ES-I3 (cell line): ENCODE results near the gene PIGC.
A peak's percentile ranks its signal among the peaks of the same experiment; 100 is the strongest.

Source experiments
- H3K36me3 ChIP-seq: 2 replicates; pipeline ENCODE4 v1.6.1; 2013; ENCODE audit warnings: mild to moderate bottlenecking, low read length, control low read depth, moderate library complexity; ENCODE audit not compliant: insufficient read depth
- H3K4me1 ChIP-seq: 2 replicates; pipeline ENCODE4 v1.6.1; 2013; ENCODE audit warnings: mild to moderate bottlenecking, control low read depth, low read length; ENCODE audit not compliant: insufficient read depth
- H3K9ac ChIP-seq: 2 replicates; pipeline ENCODE4 v1.6.1; 2013; ENCODE audit warnings: low read depth, mild to moderate bottlenecking, low read length, moderate library complexity
- H3K9me3 ChIP-seq: 2 replicates; pipeline ENCODE4 v1.6.1; 2013; ENCODE audit warnings: mild to moderate bottlenecking, low read length, moderate library complexity; ENCODE audit not compliant: control insufficient read depth, insufficient read depth

Gene PIGC

DNA sequence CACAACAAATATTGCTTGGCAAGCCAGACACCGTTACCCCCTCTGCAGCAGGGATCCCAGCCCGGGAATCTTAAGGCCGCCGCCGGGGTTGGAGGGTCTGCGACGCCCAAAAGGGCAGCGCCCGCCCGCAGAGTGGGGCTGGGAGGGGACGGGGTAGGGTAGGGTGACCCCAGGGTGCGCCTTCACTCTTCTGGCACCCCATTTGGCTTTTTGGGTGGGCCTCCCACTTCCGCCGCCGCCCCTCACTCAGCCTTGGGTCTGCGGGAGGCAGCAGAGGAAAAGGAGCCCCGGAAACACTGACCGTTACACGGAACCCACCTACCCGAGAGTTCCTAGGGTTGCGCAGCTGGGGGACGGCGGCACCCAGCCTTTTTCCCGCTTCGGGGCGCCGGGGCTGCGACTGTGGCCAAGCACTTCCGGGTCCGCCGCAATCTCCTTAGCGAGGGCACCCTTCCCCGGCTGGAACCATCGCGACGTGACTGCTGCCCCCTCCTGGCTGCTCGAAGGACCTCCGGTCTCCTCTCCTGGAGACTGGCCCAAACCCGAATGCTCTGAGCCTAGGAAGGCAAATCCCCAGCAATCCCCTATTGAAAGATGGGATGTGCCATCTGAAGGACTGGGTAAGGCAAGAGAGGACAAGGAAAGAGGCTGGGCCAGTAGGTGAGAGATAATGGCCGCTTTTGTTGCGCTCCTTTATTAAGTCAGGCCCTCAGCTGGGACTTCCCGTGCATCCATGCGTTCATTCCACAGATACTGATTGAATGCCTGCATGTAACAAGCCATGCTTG lies at the start of gene PIGC:
PIGC (minus strand) TSS at position 404 of the 788 bp plus-strand sequence. CDS start 1,447 bp downstream, outside the sequence.
- Histone ChIP-seq H3K36me3 (no peaks in the 10 kb centered on the region; the same call in 1 of the 2 replicates), H3K4me1 (peaks cover 3% of the 10 kb centered on the region; the same call in 1 of the 2 replicates), H3K9ac (peak within 1 kb of the TSS; percentile 87), H3K9me3 (no peaks in the 10 kb centered on the region)

GRCh38 chr1:172492421-172492820 lies 48.6 kb upstream of the PIGC start:
- no peak overlapping the region for H3K9ac ChIP-seq
- peaks cover 5% of the 10 kb centered on the region; the same call in 1 of the 2 replicates for H3K4me1 ChIP-seq
- H3K9me3 ChIP-seq, result no peaks in the 10 kb centered on the region
- no peaks in the 10 kb centered on the region for H3K36me3 ChIP-seq

GRCh38 chr1:172489847-172490246 lies 46.0 kb upstream of the PIGC start:
- no peak overlapping the region for H3K9ac ChIP-seq
- no peaks in the 10 kb centered on the region for H3K4me1 ChIP-seq
- H3K9me3 ChIP-seq, result no peaks in the 10 kb centered on the region
- no peaks in the 10 kb centered on the region for H3K36me3 ChIP-seq

DNA sequence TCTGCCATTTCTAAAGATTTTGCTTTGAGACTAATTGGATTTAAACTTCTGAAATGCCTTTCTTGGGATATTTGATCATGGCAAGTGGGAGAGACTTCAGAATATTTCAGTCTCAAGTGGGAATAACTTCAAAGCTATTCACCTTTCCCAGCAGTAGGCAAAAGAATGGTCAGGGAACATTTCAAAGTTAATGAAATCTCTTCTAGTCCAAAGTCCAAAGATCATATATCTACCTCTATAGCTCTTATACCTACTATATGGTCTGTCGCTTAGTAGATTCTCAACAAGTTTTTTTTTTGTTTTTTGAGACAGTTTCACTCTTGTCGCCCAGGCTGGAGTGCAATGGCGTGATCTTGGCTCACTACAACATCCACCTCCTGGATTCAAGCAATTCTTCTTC lies 44.5 kb upstream of the PIGC start:
- H3K9me3 ChIP-seq, result no peaks in the 10 kb centered on the region
- H3K9ac ChIP-seq, result no peak overlapping the region
- no peaks in the 10 kb centered on the region for H3K36me3 ChIP-seq
- H3K4me1 ChIP-seq, result no peaks in the 10 kb centered on the region

GRCh38 chr1:172487550-172487949 lies 43.7 kb upstream of the PIGC start:
- Histone ChIP-seq H3K9ac (no peak overlapping the region), H3K36me3 (no peaks in the 10 kb centered on the region), H3K4me1 (no peaks in the 10 kb centered on the region), H3K9me3 (no peaks in the 10 kb centered on the region)

- H3K4me1 ChIP-seq, result no peaks in the 10 kb centered on the region
Measured at GRCh38 chr1:172486805-172487454, 43.1 kb upstream of the PIGC start.

GRCh38 chr1:172485626-172486025 lies 41.8 kb upstream of the PIGC start:
- Histone ChIP-seq H3K9me3 (no peaks in the 10 kb centered on the region), H3K36me3 (no peaks in the 10 kb centered on the region), H3K4me1 (no peaks in the 10 kb centered on the region), H3K9ac (no peak overlapping the region)

More at GRCh38 chr1:172486805-172487454, 43.1 kb upstream of the PIGC start:
- Histone ChIP-seq H3K9ac (no peak overlapping the region), H3K36me3 (no peaks in the 10 kb centered on the region), H3K9me3 (no peaks in the 10 kb centered on the region)

GRCh38 chr1:172484252-172484651 lies 40.4 kb upstream of the PIGC start:
- no peaks in the 10 kb centered on the region for H3K9me3 ChIP-seq
- no peaks in the 10 kb centered on the region for H3K4me1 ChIP-seq
- H3K9ac ChIP-seq, result no peak overlapping the region
- no peaks in the 10 kb centered on the region for H3K36me3 ChIP-seq

GRCh38 chr1:172483448-172483847 lies 39.6 kb upstream of the PIGC start:
- no peak overlapping the region for H3K9ac ChIP-seq
- H3K4me1 ChIP-seq, result no peaks in the 10 kb centered on the region
- H3K9me3 ChIP-seq, result no peaks in the 10 kb centered on the region
- H3K36me3 ChIP-seq, result no peaks in the 10 kb centered on the region

DNA sequence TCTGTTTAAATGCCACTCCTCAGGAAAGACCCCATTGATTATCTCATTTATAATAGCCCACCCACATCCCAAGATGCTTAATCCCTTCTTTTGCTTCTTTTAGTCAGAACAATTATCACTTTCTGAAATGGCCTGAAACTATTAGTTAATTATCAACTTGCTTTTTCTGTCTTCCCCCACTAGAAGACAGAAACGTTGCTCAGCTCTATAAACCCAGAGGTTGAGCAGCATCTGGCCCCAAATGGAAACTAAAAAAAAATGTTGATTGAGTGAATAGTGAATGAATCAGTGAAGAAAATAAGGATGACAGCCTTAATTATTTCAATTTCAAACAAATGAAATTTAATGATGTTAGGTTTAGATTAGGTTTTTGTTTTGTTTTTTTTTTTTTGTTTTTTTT lies 38.2 kb upstream of the PIGC start:
- Histone ChIP-seq H3K4me1 (no peaks in the 10 kb centered on the region), H3K9ac (no peak overlapping the region), H3K36me3 (no peaks in the 10 kb centered on the region), H3K9me3 (no peaks in the 10 kb centered on the region)

DNA sequence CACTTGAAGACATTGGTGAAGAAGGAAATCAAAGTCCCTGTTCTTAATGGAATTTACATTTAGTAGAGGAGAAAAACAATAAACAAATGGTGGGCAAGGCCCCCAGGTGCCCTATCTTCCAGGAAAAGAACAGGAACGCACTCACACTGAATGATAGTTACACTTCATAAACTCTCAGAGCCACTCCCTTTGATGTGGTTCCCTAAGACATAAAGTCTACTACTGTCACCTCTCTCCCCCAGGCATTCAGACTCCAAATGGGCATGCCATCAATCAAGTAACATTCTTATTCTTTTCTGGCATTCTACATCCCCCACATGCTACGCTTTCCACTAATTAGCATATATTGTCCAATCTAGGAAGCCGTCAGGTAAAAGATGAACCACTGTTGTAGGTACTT lies 36.6 kb upstream of the PIGC start:
- Histone ChIP-seq H3K9me3 (no peaks in the 10 kb centered on the region), H3K9ac (no peak overlapping the region), H3K4me1 (peaks cover 8% of the 10 kb centered on the region; the same call in 1 of the 2 replicates), H3K36me3 (no peaks in the 10 kb centered on the region)

DNA sequence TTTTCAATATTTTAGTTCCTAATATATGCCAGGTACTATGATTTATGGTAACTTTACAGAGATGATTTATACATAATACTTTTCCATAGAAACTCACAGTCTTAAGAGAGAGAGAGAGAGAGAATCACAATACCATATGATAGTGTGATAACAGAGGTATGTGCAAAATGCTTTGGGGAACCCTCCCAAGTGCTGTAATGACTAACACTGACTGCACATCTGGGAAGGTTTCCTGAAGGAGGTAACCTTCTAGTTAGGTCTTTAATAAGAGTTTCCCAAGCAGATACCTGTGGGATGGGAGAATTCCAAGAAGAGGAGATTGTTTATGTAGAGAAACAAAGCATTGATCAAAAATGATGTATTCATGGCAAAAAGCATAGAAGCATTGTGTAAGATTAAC lies 34.6 kb upstream of the PIGC start:
- Histone ChIP-seq H3K9ac (no peak overlapping the region), H3K4me1 (peaks cover 8% of the 10 kb centered on the region; the same call in 1 of the 2 replicates), H3K36me3 (no peaks in the 10 kb centered on the region), H3K9me3 (no peaks in the 10 kb centered on the region)

DNA sequence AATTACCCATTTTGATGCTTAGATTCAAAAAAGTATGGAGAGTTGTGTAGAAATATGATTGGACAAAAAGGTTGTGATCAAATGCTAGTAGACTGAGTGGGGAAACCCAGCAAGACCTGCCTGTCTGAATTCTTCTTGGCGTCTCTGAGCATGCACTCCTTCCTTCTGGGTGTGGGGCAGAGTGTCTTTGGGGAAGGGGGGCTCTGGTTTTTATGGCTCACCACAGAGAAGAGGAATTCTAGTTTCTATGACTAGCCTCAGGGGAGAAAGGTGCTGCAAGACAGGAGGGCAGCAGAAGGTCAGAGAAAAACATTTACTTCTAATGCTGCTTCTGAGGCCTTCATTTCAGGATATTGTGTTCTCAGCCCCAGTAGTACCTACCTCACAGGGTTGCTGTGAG lies 33.9 kb upstream of the PIGC start:
- Histone ChIP-seq H3K4me1 (peaks cover 8% of the 10 kb centered on the region; the same call in 1 of the 2 replicates), H3K9me3 (no peaks in the 10 kb centered on the region), H3K9ac (no peak overlapping the region), H3K36me3 (no peaks in the 10 kb centered on the region)

DNA sequence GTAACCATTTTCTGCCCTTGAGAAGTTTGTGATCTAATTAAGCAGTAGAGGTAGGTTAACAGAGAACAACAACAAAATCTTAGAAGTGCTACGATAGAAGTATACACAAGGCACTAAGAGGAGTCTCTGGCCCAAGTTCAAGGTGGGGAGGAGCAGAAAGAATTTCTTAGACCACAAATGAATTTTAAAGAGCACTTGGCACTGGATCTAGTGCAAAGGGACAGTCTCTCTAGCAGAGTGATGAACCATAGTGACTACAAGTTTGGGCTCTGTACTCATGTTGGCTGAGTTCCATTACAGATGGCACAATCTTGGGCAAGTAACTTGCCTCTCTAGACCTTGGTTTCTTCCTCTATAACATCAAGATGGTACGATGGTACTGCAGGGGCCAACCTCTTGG lies 33.3 kb upstream of the PIGC start:
- Histone ChIP-seq H3K9me3 (no peaks in the 10 kb centered on the region), H3K4me1 (peaks cover 8% of the 10 kb centered on the region; the same call in 1 of the 2 replicates), H3K36me3 (no peaks in the 10 kb centered on the region)

More for the DNA sequence above, 33.3 kb upstream of the PIGC start:
- no peak overlapping the region for H3K9ac ChIP-seq
